Stimulated activated CD4-positive, alpha-beta T cell treated with anti-CD3 and anti-CD28 coated beads, Interleukin-15, amount 100 ng/mL, for 24 hours (primary cell): ENCODE data around the gene TFAP2D.

ENCODE experiments used
- DNase-seq: peaks from one replicate; pipeline ENCODE4 v3.0.0-alpha.2; 2020

TFAP2D gene

DNA sequence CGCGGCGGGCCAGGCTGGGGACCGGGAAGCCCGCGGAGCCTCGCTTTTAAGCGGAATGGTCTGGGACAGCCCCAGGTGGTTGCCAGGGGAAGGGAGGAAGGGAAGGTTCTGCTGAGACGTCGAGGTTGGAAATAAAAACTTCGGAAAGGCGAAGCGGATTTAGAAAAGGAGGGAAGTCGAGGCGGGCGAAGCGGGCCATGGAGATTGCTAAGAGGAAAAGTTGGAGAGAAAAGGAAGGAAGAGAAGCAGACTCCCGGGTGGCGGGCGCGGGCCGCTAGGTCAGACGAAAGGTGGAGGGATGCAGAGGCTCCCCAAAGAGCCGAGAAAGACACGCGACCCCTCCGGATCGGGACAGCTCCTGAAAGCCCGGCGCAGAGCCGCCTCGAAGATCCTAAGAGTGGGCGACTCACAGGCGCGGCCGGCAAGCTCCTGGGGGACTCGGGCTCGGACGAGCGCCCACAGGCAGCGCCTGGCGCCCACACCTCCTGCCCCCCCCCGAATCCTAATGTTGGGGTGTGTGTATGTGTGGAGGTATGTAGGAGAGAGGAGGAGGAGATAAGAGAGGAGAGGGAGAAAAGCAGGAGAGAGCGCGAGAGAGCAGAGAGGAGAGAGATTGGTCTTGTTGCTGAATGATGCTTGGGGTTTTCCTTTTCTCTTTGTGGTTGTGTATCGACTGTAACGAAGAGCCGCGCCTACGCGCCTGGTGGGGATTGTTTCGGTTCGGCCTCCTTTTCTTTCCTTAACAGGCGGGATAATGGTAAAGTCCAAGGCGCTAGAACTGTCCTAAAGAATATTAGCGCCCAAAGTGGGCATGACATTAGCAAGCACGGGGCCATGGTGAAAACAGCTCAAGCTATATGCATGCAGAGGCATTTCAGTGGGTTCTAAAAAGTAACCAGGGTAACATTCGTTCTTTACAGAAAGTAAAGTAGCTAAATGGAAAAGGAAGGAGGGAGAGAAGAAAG lies 106.9 kb downstream of the TFAP2D start:
- DNase-seq: peak; percentile 11

DNA sequence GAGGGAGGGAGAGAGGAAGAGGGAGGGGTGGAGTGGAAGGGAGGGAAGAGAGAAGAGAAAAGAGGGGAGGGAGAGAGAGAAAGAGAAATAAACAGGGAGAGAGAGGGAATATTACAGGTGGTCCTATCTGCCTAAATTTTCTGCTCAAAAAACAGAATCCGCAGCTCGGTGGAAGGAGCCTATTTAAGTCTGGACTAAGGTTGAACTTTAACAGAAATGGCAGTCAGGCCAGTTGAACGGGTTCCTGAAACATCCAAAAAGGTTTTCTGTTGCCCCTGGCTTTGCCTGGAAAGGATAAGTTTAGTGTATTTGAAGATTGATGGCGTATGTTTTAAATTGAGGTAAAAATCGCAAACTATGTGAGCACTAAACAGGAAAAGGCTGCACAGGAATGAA lies 107.5 kb downstream of the TFAP2D start:
- no peak for DNase-seq

DNA sequence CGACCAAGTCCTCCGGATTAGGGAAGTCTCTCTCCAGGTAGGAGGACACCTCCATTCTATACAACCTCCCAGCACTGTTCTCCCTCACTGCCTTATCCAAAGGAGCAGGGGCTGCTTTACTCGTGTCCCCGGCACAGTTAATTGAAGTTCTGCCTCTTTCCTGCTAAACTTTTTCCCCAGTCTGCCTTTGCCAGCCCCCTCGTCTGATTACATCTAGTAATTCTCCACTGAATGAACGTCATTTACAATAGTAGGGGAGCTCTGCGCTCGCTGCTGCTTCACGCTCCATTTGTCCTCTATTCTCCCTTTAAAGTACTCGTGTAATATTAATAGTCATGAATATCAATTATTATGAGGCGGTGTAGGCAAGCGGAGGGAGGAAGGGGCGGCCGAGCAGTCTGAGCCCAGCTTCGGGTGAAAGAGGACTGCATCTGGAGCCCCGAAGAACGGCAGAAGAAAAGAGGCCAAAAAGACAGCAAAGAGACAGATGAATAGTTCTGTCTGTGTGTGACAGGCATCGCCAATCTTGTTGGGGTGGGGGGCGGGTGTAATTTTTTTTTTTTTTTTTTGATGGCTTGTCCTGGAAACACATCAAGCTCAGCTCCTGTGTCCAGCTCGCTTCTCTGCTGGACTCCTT lies 108.2 kb downstream of the TFAP2D start:
- DNase-seq: no peak

DNA sequence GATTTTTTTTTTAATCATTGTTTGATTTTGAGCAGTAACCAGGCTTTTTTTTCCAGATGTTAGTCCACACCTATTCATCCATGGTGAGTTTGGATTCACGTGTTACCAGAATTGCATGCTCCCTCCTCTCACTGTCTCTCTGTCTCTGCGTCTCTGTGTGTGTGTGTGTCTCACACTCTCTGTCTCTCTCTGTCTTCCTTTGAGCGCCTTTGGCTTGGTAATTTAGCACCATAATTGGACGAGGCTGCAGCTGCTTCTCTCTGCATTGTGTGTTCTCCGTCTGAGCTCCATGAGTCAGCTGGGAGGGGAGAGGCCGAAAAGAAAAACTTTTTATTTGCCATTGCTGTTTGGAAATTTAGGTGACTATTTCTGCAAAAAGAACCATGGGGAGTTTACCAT lies 108.8 kb downstream of the TFAP2D start:
- no peak for DNase-seq
